ENCODE data around the gene KLHDC8A.
A peak's percentile ranks its signal among the peaks of the same experiment; 100 is the strongest.

KLHDC8A gene

DNA sequence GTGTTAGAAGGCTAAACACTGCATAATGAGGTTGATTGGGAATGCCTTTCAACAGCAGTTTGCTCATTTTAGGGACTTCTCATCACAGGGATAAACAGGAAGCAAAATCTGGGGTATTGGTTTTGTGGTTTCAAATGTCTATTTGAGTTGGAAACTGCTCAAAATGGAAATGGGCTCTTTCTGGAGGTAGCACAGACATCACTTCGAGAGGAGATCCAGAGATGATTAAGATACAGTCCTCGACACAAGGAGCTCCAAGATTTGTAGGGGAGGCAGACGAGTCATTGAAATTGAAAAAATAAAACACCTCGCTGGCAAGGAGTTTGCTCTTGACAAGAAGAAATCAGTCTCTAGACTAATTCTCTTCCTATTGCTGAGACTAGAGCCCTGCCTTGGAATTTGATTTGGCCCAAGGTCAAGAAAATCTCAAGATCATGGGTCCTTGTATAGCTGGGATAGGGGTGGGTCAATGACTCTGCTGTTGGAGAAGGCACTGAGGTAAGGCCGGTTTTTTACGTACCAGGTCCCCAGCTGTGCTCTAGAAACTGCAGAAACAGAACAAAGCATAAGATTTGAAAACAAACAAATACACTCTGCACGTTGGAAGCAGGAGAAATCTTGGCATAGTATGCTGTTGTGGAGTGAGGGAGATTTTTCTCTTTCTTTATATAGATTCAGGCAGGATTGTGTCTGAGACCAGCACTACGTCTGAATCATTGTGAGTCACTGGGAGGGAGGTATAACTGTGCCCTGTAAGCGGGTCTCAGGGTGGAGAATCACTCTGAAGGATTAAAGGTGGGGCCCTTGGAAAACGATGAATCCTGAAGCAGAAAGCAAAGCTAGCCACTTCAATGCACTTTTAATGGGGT, 17.7 kb upstream of the KLHDC8A start:
- H3K4me3 ChIP-seq (ENCODE audit: low read depth, low read length): no peak overlapping the region
- peak; percentile 42 for DNase-seq
- H3K9me3 ChIP-seq (ENCODE audit: severe bottlenecking): no peaks in the 10 kb centered on the region
- TF ChIP-seq, protein P1, sequence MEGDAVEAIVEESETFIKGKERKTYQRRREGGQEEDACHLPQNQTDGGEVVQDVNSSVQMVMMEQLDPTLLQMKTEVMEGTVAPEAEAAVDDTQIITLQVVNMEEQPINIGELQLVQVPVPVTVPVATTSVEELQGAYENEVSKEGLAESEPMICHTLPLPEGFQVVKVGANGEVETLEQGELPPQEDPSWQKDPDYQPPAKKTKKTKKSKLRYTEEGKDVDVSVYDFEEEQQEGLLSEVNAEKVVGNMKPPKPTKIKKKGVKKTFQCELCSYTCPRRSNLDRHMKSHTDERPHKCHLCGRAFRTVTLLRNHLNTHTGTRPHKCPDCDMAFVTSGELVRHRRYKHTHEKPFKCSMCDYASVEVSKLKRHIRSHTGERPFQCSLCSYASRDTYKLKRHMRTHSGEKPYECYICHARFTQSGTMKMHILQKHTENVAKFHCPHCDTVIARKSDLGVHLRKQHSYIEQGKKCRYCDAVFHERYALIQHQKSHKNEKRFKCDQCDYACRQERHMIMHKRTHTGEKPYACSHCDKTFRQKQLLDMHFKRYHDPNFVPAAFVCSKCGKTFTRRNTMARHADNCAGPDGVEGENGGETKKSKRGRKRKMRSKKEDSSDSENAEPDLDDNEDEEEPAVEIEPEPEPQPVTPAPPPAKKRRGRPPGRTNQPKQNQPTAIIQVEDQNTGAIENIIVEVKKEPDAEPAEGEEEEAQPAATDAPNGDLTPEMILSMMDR (IDR thresholded peaks at IDR 0.05; ENCODE audit: low read depth, low read length): no peak
- no peaks in the 10 kb centered on the region for H3K27me3 ChIP-seq (ENCODE audit: insufficient read depth, low read depth, severe bottlenecking)
- H3K36me3 ChIP-seq: no peaks in the 10 kb centered on the region
- no peak overlapping the region for H3K27ac ChIP-seq

DNA sequence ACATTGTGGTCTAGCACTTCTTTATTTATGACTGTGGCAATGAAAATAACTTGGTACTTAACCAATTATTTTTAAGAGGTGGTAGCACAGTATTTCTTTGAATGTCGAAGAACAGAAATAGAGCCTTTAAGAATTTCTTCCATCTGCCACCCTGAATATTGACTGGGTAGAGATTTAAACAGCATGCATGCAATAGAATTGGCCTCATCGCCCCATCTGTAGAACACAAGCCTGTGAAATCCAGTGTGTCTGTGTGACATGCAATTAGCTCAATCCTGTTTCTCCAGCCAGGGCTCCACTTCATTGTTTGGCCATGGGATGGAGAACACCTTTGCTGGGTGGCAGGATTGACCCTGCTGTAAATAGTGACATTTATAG, 17.1 kb upstream of the KLHDC8A start:
- Histone ChIP-seq H3K9me3 (ENCODE audit: severe bottlenecking) (no peaks in the 10 kb centered on the region), H3K27ac (no peak overlapping the region), H3K27me3 (ENCODE audit: insufficient read depth, low read depth, severe bottlenecking) (no peaks in the 10 kb centered on the region), H3K4me3 (ENCODE audit: low read depth, low read length) (no peak overlapping the region), H3K36me3 (no peaks in the 10 kb centered on the region)
- TF ChIP-seq, protein P1 (IDR thresholded peaks at IDR 0.05; ENCODE audit: low read depth, low read length): no peak
- no peak for DNase-seq

DNA sequence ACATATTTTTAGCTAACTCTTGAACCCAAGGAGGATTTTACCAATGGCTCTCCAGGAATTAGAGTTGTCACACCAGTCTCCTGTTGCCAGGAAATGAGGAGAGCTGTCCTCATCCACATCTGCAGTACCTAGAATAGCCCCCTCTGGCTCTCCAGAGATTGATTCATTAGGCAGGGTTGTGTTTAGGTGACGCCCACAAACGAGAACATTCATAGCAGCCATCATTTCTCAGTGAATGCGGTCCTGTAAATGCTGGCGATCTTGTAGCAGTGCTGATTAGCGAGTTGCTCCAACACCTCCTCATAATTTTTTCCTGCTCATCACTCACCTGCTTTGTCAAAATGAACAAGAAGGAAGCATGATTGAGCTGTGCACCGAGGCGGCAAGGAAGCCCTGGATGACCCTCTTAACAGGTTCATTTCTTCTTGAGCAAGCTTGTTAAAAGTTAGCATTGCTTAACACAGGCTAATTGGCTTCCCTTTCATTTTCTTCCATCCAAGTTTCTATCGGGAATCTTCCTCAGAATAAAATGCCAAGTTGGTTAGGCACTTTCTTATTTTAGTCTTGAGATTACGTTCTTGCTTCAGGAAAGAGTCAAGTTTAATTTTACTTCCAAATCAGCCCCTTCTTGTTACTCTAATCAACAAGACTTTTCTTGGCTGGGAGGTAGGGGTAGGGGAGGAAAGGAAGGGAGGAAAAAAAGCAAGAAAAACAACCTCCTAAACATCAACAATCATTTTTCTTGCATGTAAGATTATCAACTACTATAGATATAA, 16.5 kb upstream of the KLHDC8A start:
- Histone ChIP-seq H3K4me3 (ENCODE audit: low read depth, low read length) (no peak overlapping the region), H3K27me3 (ENCODE audit: insufficient read depth, low read depth, severe bottlenecking) (no peaks in the 10 kb centered on the region), H3K9me3 (ENCODE audit: severe bottlenecking) (no peaks in the 10 kb centered on the region), H3K27ac (no peak overlapping the region), H3K36me3 (no peaks in the 10 kb centered on the region)
- no peak for DNase-seq
- TF ChIP-seq, protein P1 (IDR thresholded peaks at IDR 0.05; ENCODE audit: low read depth, low read length): no peak

DNA sequence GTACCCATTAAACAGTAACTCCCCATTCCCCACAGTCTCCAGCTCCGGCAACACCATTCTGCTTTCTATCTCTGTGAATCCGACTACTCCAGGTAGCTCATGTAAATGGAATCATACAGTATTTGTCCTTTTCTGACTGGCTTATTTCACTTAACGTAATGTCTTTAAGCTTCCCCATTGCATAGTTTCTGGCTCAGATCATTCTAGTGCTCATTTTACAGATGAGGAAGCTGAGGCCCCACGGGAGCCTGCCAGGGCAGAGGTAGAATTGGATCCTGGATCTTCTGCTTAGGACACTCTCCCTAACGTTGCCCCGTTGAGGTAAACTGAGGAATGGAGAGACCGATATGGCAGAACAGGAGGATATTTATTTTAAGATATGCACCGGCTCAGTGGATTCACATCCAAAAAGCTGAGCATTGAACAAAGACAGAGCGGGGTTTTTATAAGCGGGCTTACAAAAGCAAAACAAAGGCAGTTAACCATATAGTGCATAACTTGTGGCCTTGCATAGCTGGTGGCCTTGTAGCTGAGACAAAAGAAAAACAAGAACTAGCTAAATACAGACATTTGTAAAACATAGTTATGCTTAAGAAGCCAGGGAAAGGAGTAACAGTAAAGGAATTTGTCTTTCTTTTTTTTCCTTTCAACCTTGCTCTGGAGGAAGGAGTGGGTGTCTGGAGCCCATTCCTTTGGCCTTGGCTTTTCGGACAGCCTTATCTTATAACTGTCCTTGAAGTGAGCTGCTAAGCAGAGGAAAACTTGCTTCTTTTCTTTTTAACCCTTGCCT, 15.3 kb upstream of the KLHDC8A start:
- DNase-seq: no peak
- Histone ChIP-seq H3K27ac (no peak overlapping the region), H3K27me3 (ENCODE audit: insufficient read depth, low read depth, severe bottlenecking) (no peaks in the 10 kb centered on the region), H3K36me3 (no peaks in the 10 kb centered on the region), H3K9me3 (ENCODE audit: severe bottlenecking) (no peaks in the 10 kb centered on the region), H3K4me3 (ENCODE audit: low read depth, low read length) (no peak overlapping the region)
- TF ChIP-seq, protein P1 (IDR thresholded peaks at IDR 0.05; ENCODE audit: low read depth, low read length): no peak

DNA sequence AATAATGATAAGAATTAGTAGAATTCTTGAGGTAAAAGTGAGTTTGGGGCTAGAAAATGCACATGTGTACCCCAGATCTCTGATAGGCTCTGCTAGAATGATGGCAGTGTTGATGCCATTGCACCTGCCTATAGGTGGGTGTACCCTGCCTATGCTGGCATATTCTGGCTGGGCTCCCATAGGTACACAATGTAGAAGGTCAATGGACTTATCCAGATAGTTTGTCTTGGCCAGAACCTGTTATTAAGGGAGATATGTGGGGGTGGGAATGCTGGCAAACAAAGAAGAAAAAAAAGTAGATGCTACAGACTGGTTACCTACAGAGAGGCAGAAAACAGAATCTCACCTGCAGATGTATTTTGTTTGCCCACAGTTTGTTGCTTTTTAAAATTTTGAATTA, 14.1 kb upstream of the KLHDC8A start:
- Histone ChIP-seq H3K4me3 (ENCODE audit: low read depth, low read length) (no peak overlapping the region), H3K27ac (no peak overlapping the region), H3K36me3 (no peaks in the 10 kb centered on the region), H3K9me3 (ENCODE audit: severe bottlenecking) (no peaks in the 10 kb centered on the region), H3K27me3 (ENCODE audit: insufficient read depth, low read depth, severe bottlenecking) (no peaks in the 10 kb centered on the region)
- TF ChIP-seq, protein P1 (IDR thresholded peaks at IDR 0.05; ENCODE audit: low read depth, low read length): no peak
- DNase-seq: no peak

Measured in WERI-Rb-1 (cell line).